Measurements from ENCODE around the gene AHCYL2. TPM values are rescaled to one million over a fixed set of nuclear protein-coding genes. Genes with fewer than 3 reads are reported as not detected.

Gene AHCYL2
- total RNA-seq, 2 experiments from 2014 or later: 5.0 to 8.7 TPM

GRCh38 chr7:129208667-129209066 lies 16.2 kb upstream of the AHCYL2 start:
- Histone ChIP-seq H2AFZ (ENCODE audit: low read length) (no peak overlapping the region), H4K20me1 (ENCODE audit: insufficient read depth, low read length) (no peaks in the 10 kb centered on the region), H3K4me2 (ENCODE audit: low read length) (no peak overlapping the region), H3K9me3 (ENCODE audit: low read length) (no peaks in the 10 kb centered on the region), H3K79me2 (ENCODE audit: insufficient read depth, low read depth, low read length) (no peaks in the 10 kb centered on the region), H3K27ac (ENCODE audit: low read depth, low read length, poor library complexity, severe bottlenecking) (no peak overlapping the region), H3K9me2 (ENCODE audit: insufficient read depth, low read length) (no peaks in the 10 kb centered on the region), H3K36me3 (ENCODE audit: insufficient read depth, low read length) (no peaks in the 10 kb centered on the region), H3K4me3 (ENCODE audit: low read depth, low read length, poor library complexity, severe bottlenecking) (no peak overlapping the region), H3K4me1 (ENCODE audit: insufficient read depth, low read length, poor library complexity, severe bottlenecking) (peaks cover 5% of the 10 kb centered on the region)
- intact Hi-C loops (cut with micrococcal nuclease; ENCODE audit: unreplicated experiment): no loop called here
- BruUV-seq (replicated peaks): no TSS peak
- ChIA-PET CTCF (ENCODE audit: unreplicated experiment) (interaction anchor here (1.3 kb wide), 1 partner anchor 45 kb away, joined by 9 read pairs; no protein-coding TSS in a partner anchor), POLR2A (no interaction called here)
- no peak for DNase-seq (ENCODE audit: low spot score)
- TF ChIP-seq, protein P1, sequence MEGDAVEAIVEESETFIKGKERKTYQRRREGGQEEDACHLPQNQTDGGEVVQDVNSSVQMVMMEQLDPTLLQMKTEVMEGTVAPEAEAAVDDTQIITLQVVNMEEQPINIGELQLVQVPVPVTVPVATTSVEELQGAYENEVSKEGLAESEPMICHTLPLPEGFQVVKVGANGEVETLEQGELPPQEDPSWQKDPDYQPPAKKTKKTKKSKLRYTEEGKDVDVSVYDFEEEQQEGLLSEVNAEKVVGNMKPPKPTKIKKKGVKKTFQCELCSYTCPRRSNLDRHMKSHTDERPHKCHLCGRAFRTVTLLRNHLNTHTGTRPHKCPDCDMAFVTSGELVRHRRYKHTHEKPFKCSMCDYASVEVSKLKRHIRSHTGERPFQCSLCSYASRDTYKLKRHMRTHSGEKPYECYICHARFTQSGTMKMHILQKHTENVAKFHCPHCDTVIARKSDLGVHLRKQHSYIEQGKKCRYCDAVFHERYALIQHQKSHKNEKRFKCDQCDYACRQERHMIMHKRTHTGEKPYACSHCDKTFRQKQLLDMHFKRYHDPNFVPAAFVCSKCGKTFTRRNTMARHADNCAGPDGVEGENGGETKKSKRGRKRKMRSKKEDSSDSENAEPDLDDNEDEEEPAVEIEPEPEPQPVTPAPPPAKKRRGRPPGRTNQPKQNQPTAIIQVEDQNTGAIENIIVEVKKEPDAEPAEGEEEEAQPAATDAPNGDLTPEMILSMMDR (conservative IDR thresholded peaks at IDR 0.05; ENCODE audit: low read length): no peak
- no peak for TF ChIP-seq EZH2phosphoT487 (IDR thresholded peaks at IDR 0.05; ENCODE audit: borderline replicate concordance, low read depth, low read length)

DNA sequence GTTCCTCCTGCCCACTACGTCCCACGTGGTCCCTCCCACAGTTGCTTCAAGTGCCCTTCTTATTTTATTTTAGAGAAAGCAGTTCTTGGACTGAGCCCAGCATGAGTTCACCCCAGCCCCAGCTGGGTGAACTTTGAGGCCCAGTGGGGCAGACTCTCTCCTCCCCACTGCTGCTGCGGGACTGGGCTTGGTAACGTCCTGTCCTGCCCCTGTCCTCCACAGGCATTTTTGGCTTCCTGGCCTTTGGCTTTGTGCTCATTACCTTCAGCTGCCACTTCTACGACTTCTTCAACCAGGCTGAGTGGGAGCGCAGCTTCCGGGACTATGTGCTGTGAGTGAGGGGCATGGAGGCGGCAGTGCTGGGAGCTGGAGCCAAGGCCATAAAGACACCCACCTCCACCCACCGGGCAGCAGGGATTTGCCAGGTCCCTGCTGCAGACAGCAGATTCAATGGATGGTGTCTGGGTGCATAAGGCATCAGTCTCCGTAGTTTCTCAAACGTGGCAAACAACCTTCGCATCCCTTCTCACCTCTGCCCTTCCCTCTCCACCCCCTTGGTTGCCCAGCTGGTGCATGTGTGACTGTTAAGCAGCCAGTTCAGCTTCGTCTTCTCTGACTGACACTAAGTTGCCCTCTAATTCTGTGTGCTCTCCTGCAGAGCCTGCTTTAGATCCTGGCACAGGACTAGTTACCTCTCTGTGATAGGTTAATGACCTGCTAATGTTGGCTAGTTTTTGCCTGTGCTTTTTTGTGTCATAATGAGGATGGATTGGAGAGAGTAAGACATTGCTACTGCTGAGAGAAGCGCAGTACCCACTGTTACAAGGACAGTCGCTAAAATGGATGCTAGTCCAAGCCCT lies 15.5 kb upstream of the AHCYL2 start:
- CTCF ChIA-PET (ENCODE audit: unreplicated experiment): interaction anchor here (1.3 kb wide), 1 partner anchor 46 kb away, joined by 9 read pairs; no protein-coding TSS in a partner anchor
- intact Hi-C loops (cut with micrococcal nuclease; ENCODE audit: unreplicated experiment): no loop called here
- Histone ChIP-seq H4K20me1 (ENCODE audit: insufficient read depth, low read length) (no peaks in the 10 kb centered on the region), H3K9me3 (ENCODE audit: low read length) (no peaks in the 10 kb centered on the region), H3K79me2 (ENCODE audit: insufficient read depth, low read depth, low read length) (no peaks in the 10 kb centered on the region), H3K4me1 (ENCODE audit: insufficient read depth, low read length, poor library complexity, severe bottlenecking) (peaks cover 5% of the 10 kb centered on the region), H3K4me2 (ENCODE audit: low read length) (no peak overlapping the region), H2AFZ (ENCODE audit: low read length) (no peak overlapping the region), H3K36me3 (ENCODE audit: insufficient read depth, low read length) (no peaks in the 10 kb centered on the region), H3K4me3 (ENCODE audit: low read depth, low read length, poor library complexity, severe bottlenecking) (no peak overlapping the region), H3K27ac (ENCODE audit: low read depth, low read length, poor library complexity, severe bottlenecking) (no peak overlapping the region), H3K9me2 (ENCODE audit: insufficient read depth, low read length) (no peaks in the 10 kb centered on the region)
- no TSS peak for BruUV-seq (replicated peaks)
- DNase-seq (ENCODE audit: low spot score): no peak
- POLR2A ChIA-PET: interaction anchor here (1.0 kb wide), 1 partner anchor 109 kb away, joined by 3 read pairs; no protein-coding TSS in a partner anchor
- TF ChIP-seq, protein P1 (conservative IDR thresholded peaks at IDR 0.05; ENCODE audit: low read length): no peak
- no peak for TF ChIP-seq EZH2phosphoT487 (IDR thresholded peaks at IDR 0.05; ENCODE audit: borderline replicate concordance, low read depth, low read length)

Measured in OCI-LY7 (cell line).